MM.1S (cell line): ENCODE results near the gene EXOC1.

Source experiments
- DNase-seq: peaks from one replicate; pipeline ENCODE4 v3.0.0-alpha.2; 2015
- H2AFZ ChIP-seq: fragments of 300-600 bp; sonication (generic); 2 replicates; pipeline ENCODE4 v1.6.0; 2016; ENCODE audit warnings: antibody characterized with exemption, low read length
- H3F3A ChIP-seq: fragments of 300-600 bp; sonication (generic); 2 replicates; pipeline ENCODE4 v1.6.1; 2016; ENCODE audit warnings: mild to moderate bottlenecking, antibody characterized with exemption, low read length, moderate library complexity, mixed read lengths; ENCODE audit not compliant: insufficient read depth
- H3K27ac ChIP-seq: fragments of 300-600 bp; sonication (generic); 2 replicates; pipeline ENCODE4 v1.5.1; 2016; ENCODE audit warnings: mild to moderate bottlenecking, low read length
- H3K27me3 ChIP-seq: fragments of 300-600 bp; sonication (generic); replicated peaks from 2 replicates; pipeline ENCODE4 v1.6.0; 2016; ENCODE audit warnings: low read length; ENCODE audit not compliant: insufficient read depth
- H3K36me3 ChIP-seq: fragments of 300-600 bp; sonication (generic); replicated peaks from 2 replicates; pipeline ENCODE4 v1.6.1; 2016; ENCODE audit warnings: mild to moderate bottlenecking, low read length, mixed read lengths; ENCODE audit not compliant: insufficient read depth
- H3K4me1 ChIP-seq: fragments of 300-600 bp; sonication (generic); 2 replicates; pipeline ENCODE4 v1.6.1; 2016; ENCODE audit warnings: low read length, mixed read lengths
- H3K4me2 ChIP-seq: fragments of 300-600 bp; sonication (generic); 2 replicates; pipeline ENCODE4 v1.6.0; 2016; ENCODE audit warnings: low read depth, low read length
- H3K4me3 ChIP-seq: fragments of 300-600 bp; sonication (generic); 2 replicates; pipeline ENCODE4 v1.5.1; 2016; ENCODE audit warnings: low read length, mixed read lengths
- H3K79me2 ChIP-seq: fragments of 300-600 bp; sonication (generic); 2 replicates; pipeline ENCODE4 v1.6.1; 2016; ENCODE audit warnings: mixed run types, low read length, mixed read lengths
- H3K9ac ChIP-seq: fragments of 300-600 bp; sonication (generic); 2 replicates; pipeline ENCODE4 v1.6.1; 2016; ENCODE audit warnings: low read length, mixed read lengths
- H3K9me2 ChIP-seq: fragments of 300-600 bp; sonication (generic); replicated peaks from 2 replicates; pipeline ENCODE4 v1.6.1; 2016; ENCODE audit warnings: mild to moderate bottlenecking, low read length, mixed read lengths; ENCODE audit not compliant: insufficient read depth
- H3K9me3 ChIP-seq: fragments of 300-600 bp; sonication (generic); replicated peaks from 2 replicates; pipeline ENCODE4 v1.6.1; 2016; ENCODE audit warnings: mild to moderate bottlenecking, low read length, mixed read lengths; ENCODE audit not compliant: insufficient read depth
- H4K20me1 ChIP-seq: fragments of 300-600 bp; sonication (generic); 2 replicates; pipeline ENCODE4 v1.6.1; 2016; ENCODE audit warnings: mild to moderate bottlenecking, low read length, moderate library complexity, mixed read lengths; ENCODE audit not compliant: insufficient read depth
- CTCF ChIP-seq: fragments of 300-600 bp; sonication (generic); IDR thresholded peaks from 2 replicates; pipeline ENCODE4 v1.5.1; 2016; ENCODE audit warnings: antibody characterized with exemption, low read length, mixed read lengths
- EZH2 ChIP-seq: fragments of 300-600 bp; sonication (generic); optimal IDR thresholded peaks from 2 replicates; pipeline ENCODE3; 2017; ENCODE audit warnings: low read depth, mild to moderate bottlenecking, antibody characterized with exemption, low read length, mixed read lengths
- EZH2phosphoT487 ChIP-seq: fragments of 300-600 bp; sonication (generic); IDR thresholded peaks from 2 replicates; pipeline ENCODE4 v1.6.1; 2018; ENCODE audit warnings: antibody characterized with exemption, low read length

The EXOC1 gene

GRCh38 chr4:55808632-55809031 is 44.8 kb upstream of the EXOC1 start:
- H3K27me3 ChIP-seq = no peaks in the 10 kb centered on the region
- H3F3A ChIP-seq = no peaks in the 10 kb centered on the region
- H3K9ac ChIP-seq = no peak overlapping the region
- H3K27ac ChIP-seq = no peak overlapping the region
- H3K79me2 ChIP-seq = no peaks in the 10 kb centered on the region
- H3K9me3 ChIP-seq = no peaks in the 10 kb centered on the region
- no peak for DNase-seq
- H3K4me3 ChIP-seq = no peak overlapping the region
- TF ChIP-seq EZH2phosphoT487 (no peak), CTCF (no peak), EZH2 (no peak)
- no peaks in the 10 kb centered on the region for H3K4me1 ChIP-seq
- H3K4me2 ChIP-seq = no peak overlapping the region
- H3K36me3 ChIP-seq = no peaks in the 10 kb centered on the region
- no peak overlapping the region for H2AFZ ChIP-seq
- no peaks in the 10 kb centered on the region for H4K20me1 ChIP-seq
- H3K9me2 ChIP-seq = no peaks in the 10 kb centered on the region

GRCh38 chr4:55817691-55818090 is 35.8 kb upstream of the EXOC1 start:
- no peaks in the 10 kb centered on the region; the same call in 1 of the 2 replicates for H3K9me2 ChIP-seq
- H3K9ac ChIP-seq = no peak overlapping the region
- no peaks in the 10 kb centered on the region for H4K20me1 ChIP-seq
- no peak for DNase-seq
- no peak overlapping the region for H3K4me3 ChIP-seq
- no peaks in the 10 kb centered on the region for H3K36me3 ChIP-seq
- no peaks in the 10 kb centered on the region for H3K27me3 ChIP-seq
- H3K79me2 ChIP-seq = no peaks in the 10 kb centered on the region
- no peaks in the 10 kb centered on the region for H3K4me1 ChIP-seq
- H3K4me2 ChIP-seq = no peak overlapping the region
- H3F3A ChIP-seq = no peaks in the 10 kb centered on the region
- no peak overlapping the region for H2AFZ ChIP-seq
- no peak for TF ChIP-seq EZH2phosphoT487
- no peak for TF ChIP-seq EZH2
- no peak for TF ChIP-seq CTCF
- no peak overlapping the region for H3K27ac ChIP-seq
- no peaks in the 10 kb centered on the region for H3K9me3 ChIP-seq

- DNase-seq = no peak
- H3K36me3 ChIP-seq = no peaks in the 10 kb centered on the region
- no peak within 1 kb of the TSS for H3K9ac ChIP-seq
- H3K9me3 ChIP-seq = no peaks in the 10 kb centered on the region
- no peaks in the 10 kb centered on the region for H4K20me1 ChIP-seq
- no peaks in the 10 kb centered on the region for H3K4me1 ChIP-seq
- H3K4me3 ChIP-seq = no peak within 1 kb of the TSS
- no peaks in the 10 kb centered on the region; the same call in 1 of the 2 replicates for H3K9me2 ChIP-seq
- H3K4me2 ChIP-seq = no peak within 1 kb of the TSS
- no peaks in the 10 kb centered on the region for H3F3A ChIP-seq
- TF ChIP-seq EZH2 (no peak), CTCF (no peak), EZH2phosphoT487 (no peak)
- H3K79me2 ChIP-seq = no peaks in the 10 kb centered on the region
- no peaks in the 10 kb centered on the region for H3K27me3 ChIP-seq
- H3K27ac ChIP-seq = no peak within 1 kb of the TSS
- H2AFZ ChIP-seq = no peak within 1 kb of the TSS
These were observed 33.8 kb upstream of the EXOC1 start, which contains the start of gene EXOC1L for GRCh38 chr4:55819634-55820033. Gene EXOC1L (plus strand): TSS chr4:55819790. CDS start chr4:55820027, 237 bp downstream.
